HG02973 (cell line): ENCODE data around the gene RNF208.
"Not testable (repeated sequence)": the region's sequence is repeated elsewhere in the genome, so short reads cannot be mapped to it uniquely, and the experiment has no call there.

Source experiments
- ATAC-seq: cut with Tn5 transposase; IDR thresholded peaks from one replicate; pipeline ENCODE4 v1.9.1; 2021; ENCODE audit warnings: moderate library complexity; ENCODE audit not compliant: unreplicated experiment

The RNF208 gene

GRCh38 chr9:137222190-137223077 lies at the start of gene RNF208:
TSS of gene RNF208 (minus strand) at chr9:137222240. CDS start at chr9:137221212, 1,028 bp downstream.
- no peak for ATAC-seq

- no peak for ATAC-seq
Observed at GRCh38 chr9:137271696-137272076, 49.6 kb upstream of the RNF208 start.

GRCh38 chr9:137270929-137271695 lies 49.1 kb upstream of the RNF208 start:
- no peak for ATAC-seq

GRCh38 chr9:137269231-137269772 lies 47.3 kb upstream of the RNF208 start:
- no peak for ATAC-seq

- no peak for ATAC-seq
Observed at GRCh38 chr9:137268538-137269201, 46.6 kb upstream of the RNF208 start.

GRCh38 chr9:137267933-137268355 lies 45.9 kb upstream of the RNF208 start:
- ATAC-seq, result no peak

- ATAC-seq, result no peak
Observed at GRCh38 chr9:137266585-137267453, 44.8 kb upstream of the RNF208 start.

- no peak for ATAC-seq
Observed at GRCh38 chr9:137266162-137266527, 44.1 kb upstream of the RNF208 start.

GRCh38 chr9:137265496-137266161 lies 43.6 kb upstream of the RNF208 start:
- ATAC-seq, result no peak

GRCh38 chr9:137264067-137264466 lies 42.0 kb upstream of the RNF208 start:
- no peak for ATAC-seq

- no peak for ATAC-seq
Observed at GRCh38 chr9:137263506-137263905, 41.5 kb upstream of the RNF208 start.

- no peak for ATAC-seq
Observed at GRCh38 chr9:137262909-137263285, 40.9 kb upstream of the RNF208 start.

- ATAC-seq, result not testable (repeated sequence)
Observed at GRCh38 chr9:137262173-137262908, 40.3 kb upstream of the RNF208 start.

GRCh38 chr9:137256856-137257255 lies 34.8 kb upstream of the RNF208 start:
- no peak for ATAC-seq

GRCh38 chr9:137256362-137256761 lies 34.3 kb upstream of the RNF208 start:
- ATAC-seq, result no peak

GRCh38 chr9:137255448-137256114 lies 33.5 kb upstream of the RNF208 start:
- peak; percentile 7 for ATAC-seq

GRCh38 chr9:137254624-137255447 lies 32.8 kb upstream of the RNF208 start, which contains the start of gene NELFB:
TSS of gene NELFB (plus strand) at chr9:137255327.
- peak; percentile 68 for ATAC-seq
